GM12872 (cell line): ENCODE data around the gene AP4B1.

Experiments used
- CTCF ChIP-seq: IDR thresholded peaks from 3 replicates; pipeline ENCODE4 v1.5.1; 2011; ENCODE audit warnings: low read depth, mild to moderate bottlenecking, low read length, moderate library complexity; ENCODE audit not compliant: insufficient read depth

Gene AP4B1

GRCh38 chr1:113887402-113888175 lies 17.0 kb downstream of the AP4B1 start, which contains the start of gene BCL2L15:
Gene BCL2L15 (minus strand): TSS chr1:113887581. CDS start chr1:113887375, 206 bp downstream.
- TF ChIP-seq CTCF: no peak

GRCh38 chr1:113886417-113887401 lies 17.9 kb downstream of the AP4B1 start:
- TF ChIP-seq CTCF: no peak

- no peak for TF ChIP-seq CTCF
Measured at GRCh38 chr1:113881661-113882060, 22.9 kb downstream of the AP4B1 start.

- no peak for TF ChIP-seq CTCF
Measured at GRCh38 chr1:113879739-113880038, 24.9 kb downstream of the AP4B1 start.

GRCh38 chr1:113876176-113876575 lies 28.4 kb downstream of the AP4B1 start:
- no peak for TF ChIP-seq CTCF

- no peak for TF ChIP-seq CTCF
Measured at GRCh38 chr1:113875714-113876113, 28.9 kb downstream of the AP4B1 start.

GRCh38 chr1:113874012-113874879 lies 30.4 kb downstream of the AP4B1 start:
- peak; percentile 72 for TF ChIP-seq CTCF
